Panc1 (cell line): ENCODE measurements around the gene COL13A1. TPM values are rescaled to one million over a fixed set of nuclear protein-coding genes. Genes with fewer than 3 reads are reported as not detected.

Experiments used
- ATAC-seq: fragments of 200-7000 bp; cut with Tn5 transposase; 2 replicates; pipeline ENCODE4 v1.9.1; 2020; ENCODE audit warnings: mild to moderate bottlenecking, moderate library complexity
- BruUV-seq: library from RNA; stranded (reverse); fragments of 400-500 nt; replicated peaks from 2 replicates; lab custom pipeline; 2021; lab: Mats Ljungman, UMichigan
- CTCF ChIA-PET: fragments of 300-600 bp; sonication (Branson Sonifier 250); formaldehyde crosslinking; loops from one replicate; lab custom pipeline; 2022; ENCODE audit warnings: antibody characterized with exemption; lab: Charles Lee
- POLR2A ChIA-PET: fragments of 300-600 bp; sonication (Branson Sonifier 250); formaldehyde crosslinking; loops from one replicate; lab custom pipeline; 2022; ENCODE audit warnings: antibody characterized with exemption; lab: Charles Lee
- DNase-seq: peaks from one replicate; pipeline ENCODE4 v3.0.0-alpha.2; 2010; ENCODE audit warnings: low read depth, low spot score
- H3K27ac ChIP-seq: 2 replicates; pipeline ENCODE4 v1.5.1; 2011; ENCODE audit warnings: mild to moderate bottlenecking, low read length, inconsistent platforms
- H3K27me3 ChIP-seq: fragments of 200-500 bp; sonication (Bioruptor generic); 2 replicates; pipeline ENCODE4 v1.6.0; 2014; ENCODE audit warnings: low read length, inconsistent platforms; ENCODE audit not compliant: control insufficient read depth, insufficient read depth
- H3K36me3 ChIP-seq: fragments of 200-500 bp; sonication (Bioruptor generic); 2 replicates; pipeline ENCODE4 v1.5.1; 2014; ENCODE audit warnings: inconsistent platforms, mild to moderate bottlenecking, low read length, moderate library complexity; ENCODE audit not compliant: control insufficient read depth, insufficient read depth
- H3K4me1 ChIP-seq: 2 replicates; pipeline ENCODE4 v1.5.1; 2011; ENCODE audit warnings: inconsistent platforms, mild to moderate bottlenecking, low read length, moderate library complexity; ENCODE audit not compliant: control insufficient read depth, insufficient read depth
- H3K4me3 ChIP-seq, 2 experiments: 2 replicates each; pipeline ENCODE4 v1.5.1; 2011 to 2012; ENCODE audit warnings: low read depth in 2 of 2, low read length in 2 of 2, mild to moderate bottlenecking in 2 of 2, inconsistent platforms in 1 of 2, moderate library complexity in 1 of 2
- H3K9me3 ChIP-seq: fragments of 200-500 bp; sonication (Bioruptor generic); 2 replicates; pipeline ENCODE4 v1.5.1; 2014; ENCODE audit warnings: low read depth, mild to moderate bottlenecking, inconsistent platforms, low read length, moderate library complexity; ENCODE audit not compliant: control insufficient read depth, insufficient read depth
- POLR2AphosphoS5 ChIP-seq: IDR thresholded peaks from 2 replicates; pipeline ENCODE4 v1.6.1; 2012; ENCODE audit warnings: mild to moderate bottlenecking, low read depth, low read length, moderate library complexity
- SIN3A ChIP-seq: IDR thresholded peaks from 2 replicates; pipeline ENCODE4 v1.6.1; 2012; ENCODE audit warnings: low read depth, mild to moderate bottlenecking, low read length, moderate library complexity, borderline replicate concordance; ENCODE audit not compliant: insufficient read depth
- TCF7L2 ChIP-seq: IDR thresholded peaks from 2 replicates; pipeline ENCODE4 v1.6.1; 2011; ENCODE audit warnings: mild to moderate bottlenecking, low read depth, low read length, inconsistent platforms
- in situ Hi-C: cut with HindIII; loops from 2 replicates; pipeline ENCODE4 v1.10.0; 2016; ENCODE audit warnings: low sequenced_read_pairs, low pct_unique_long_range_greater_than_20kb
- intact Hi-C: fragments of 100-400 bp; cut with micrococcal nuclease; formaldehyde crosslinking; loops from one replicate; pipeline ENCODE4 v1.10.0; 2022; ENCODE audit not compliant: unreplicated experiment
- total RNA-seq: library from RNA; stranded (reverse); gene quantifications from one replicate; pipeline ENCODE4 v1.2.1, GENCODE V29; 2021; ENCODE audit not compliant: unreplicated experiment
- TF ChIP-seq, protein P1 (sequence below): fragments of 450-650 bp; IDR thresholded peaks from 2 replicates; pipeline ENCODE4 v1.5.1; 2017; ENCODE audit warnings: mild to moderate bottlenecking
- TF ChIP-seq, protein P2 (sequence below), 2 experiments: IDR thresholded peaks; 2 replicates each; pipeline ENCODE4 v1.6.1; 2011 to 2012; ENCODE audit warnings: low read depth in 2 of 2, control low read depth in 1 of 2, low read length in 1 of 2, mild to moderate bottlenecking in 1 of 2, moderate library complexity in 1 of 2; ENCODE audit not compliant: insufficient read depth in 1 of 2

Gene COL13A1
- total RNA-seq, 1 experiment from 2014 or later: 1.0 TPM

DNA sequence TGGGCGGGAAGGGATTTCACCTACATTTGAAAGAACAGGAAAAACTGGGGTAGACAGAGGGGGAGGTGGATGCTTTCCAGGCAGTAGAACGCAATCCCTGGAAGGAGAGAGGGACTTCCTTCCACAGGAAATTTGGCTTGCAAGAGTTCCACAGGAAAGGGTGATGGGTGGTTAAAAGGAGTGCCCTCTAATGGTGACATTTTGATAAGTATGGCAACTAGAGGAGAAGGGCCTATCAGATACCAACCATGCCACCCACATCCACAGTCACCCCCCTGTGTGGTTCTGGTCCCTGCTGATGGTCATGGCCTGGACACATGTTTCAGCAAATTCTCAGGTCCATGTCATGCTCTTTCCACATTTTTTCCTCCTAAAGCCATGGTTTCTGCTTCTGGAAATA is 27.1 kb upstream of the COL13A1 start:
- in situ Hi-C loops (no loop called here), intact Hi-C loops (no loop called here)
- TF ChIP-seq, protein P1, sequence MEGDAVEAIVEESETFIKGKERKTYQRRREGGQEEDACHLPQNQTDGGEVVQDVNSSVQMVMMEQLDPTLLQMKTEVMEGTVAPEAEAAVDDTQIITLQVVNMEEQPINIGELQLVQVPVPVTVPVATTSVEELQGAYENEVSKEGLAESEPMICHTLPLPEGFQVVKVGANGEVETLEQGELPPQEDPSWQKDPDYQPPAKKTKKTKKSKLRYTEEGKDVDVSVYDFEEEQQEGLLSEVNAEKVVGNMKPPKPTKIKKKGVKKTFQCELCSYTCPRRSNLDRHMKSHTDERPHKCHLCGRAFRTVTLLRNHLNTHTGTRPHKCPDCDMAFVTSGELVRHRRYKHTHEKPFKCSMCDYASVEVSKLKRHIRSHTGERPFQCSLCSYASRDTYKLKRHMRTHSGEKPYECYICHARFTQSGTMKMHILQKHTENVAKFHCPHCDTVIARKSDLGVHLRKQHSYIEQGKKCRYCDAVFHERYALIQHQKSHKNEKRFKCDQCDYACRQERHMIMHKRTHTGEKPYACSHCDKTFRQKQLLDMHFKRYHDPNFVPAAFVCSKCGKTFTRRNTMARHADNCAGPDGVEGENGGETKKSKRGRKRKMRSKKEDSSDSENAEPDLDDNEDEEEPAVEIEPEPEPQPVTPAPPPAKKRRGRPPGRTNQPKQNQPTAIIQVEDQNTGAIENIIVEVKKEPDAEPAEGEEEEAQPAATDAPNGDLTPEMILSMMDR: no peak
- TF ChIP-seq SIN3A: no peak
- TF ChIP-seq TCF7L2: no peak
- TF ChIP-seq, protein P2, sequence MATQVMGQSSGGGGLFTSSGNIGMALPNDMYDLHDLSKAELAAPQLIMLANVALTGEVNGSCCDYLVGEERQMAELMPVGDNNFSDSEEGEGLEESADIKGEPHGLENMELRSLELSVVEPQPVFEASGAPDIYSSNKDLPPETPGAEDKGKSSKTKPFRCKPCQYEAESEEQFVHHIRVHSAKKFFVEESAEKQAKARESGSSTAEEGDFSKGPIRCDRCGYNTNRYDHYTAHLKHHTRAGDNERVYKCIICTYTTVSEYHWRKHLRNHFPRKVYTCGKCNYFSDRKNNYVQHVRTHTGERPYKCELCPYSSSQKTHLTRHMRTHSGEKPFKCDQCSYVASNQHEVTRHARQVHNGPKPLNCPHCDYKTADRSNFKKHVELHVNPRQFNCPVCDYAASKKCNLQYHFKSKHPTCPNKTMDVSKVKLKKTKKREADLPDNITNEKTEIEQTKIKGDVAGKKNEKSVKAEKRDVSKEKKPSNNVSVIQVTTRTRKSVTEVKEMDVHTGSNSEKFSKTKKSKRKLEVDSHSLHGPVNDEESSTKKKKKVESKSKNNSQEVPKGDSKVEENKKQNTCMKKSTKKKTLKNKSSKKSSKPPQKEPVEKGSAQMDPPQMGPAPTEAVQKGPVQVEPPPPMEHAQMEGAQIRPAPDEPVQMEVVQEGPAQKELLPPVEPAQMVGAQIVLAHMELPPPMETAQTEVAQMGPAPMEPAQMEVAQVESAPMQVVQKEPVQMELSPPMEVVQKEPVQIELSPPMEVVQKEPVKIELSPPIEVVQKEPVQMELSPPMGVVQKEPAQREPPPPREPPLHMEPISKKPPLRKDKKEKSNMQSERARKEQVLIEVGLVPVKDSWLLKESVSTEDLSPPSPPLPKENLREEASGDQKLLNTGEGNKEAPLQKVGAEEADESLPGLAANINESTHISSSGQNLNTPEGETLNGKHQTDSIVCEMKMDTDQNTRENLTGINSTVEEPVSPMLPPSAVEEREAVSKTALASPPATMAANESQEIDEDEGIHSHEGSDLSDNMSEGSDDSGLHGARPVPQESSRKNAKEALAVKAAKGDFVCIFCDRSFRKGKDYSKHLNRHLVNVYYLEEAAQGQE (IDR thresholded peaks at IDR 0.05; ENCODE audit: insufficient read depth in 1 of 2, low read depth in 2 of 2, low read length in 1 of 2): no peak
- no peak for DNase-seq
- CTCF ChIA-PET: no interaction called here
- Histone ChIP-seq H3K4me3 (no peak overlapping the region), H3K4me1 (peaks cover 8% of the 10 kb centered on the region), H3K27me3 (no peaks in the 10 kb centered on the region), H3K27ac (no peak overlapping the region), H3K36me3 (no peaks in the 10 kb centered on the region), H3K9me3 (no peaks in the 10 kb centered on the region)
- ATAC-seq: no peak
- POLR2A ChIA-PET: no interaction called here
- no TSS peak for BruUV-seq

- POLR2A ChIA-PET: no interaction called here
- H3K4me1 ChIP-seq: no peaks in the 10 kb centered on the region
- H3K9me3 ChIP-seq: no peaks in the 10 kb centered on the region
- ATAC-seq: no peak
- no peak for DNase-seq
- H3K27ac ChIP-seq: no peak overlapping the region
- no peaks in the 10 kb centered on the region for H3K36me3 ChIP-seq
- TF ChIP-seq, protein P2 (IDR thresholded peaks at IDR 0.05; ENCODE audit: insufficient read depth in 1 of 2, low read depth in 2 of 2, low read length in 1 of 2): no peak
- TF ChIP-seq POLR2AphosphoS5 (no peak), SIN3A (no peak), TCF7L2 (no peak)
- TF ChIP-seq, protein P1: no peak
- CTCF ChIA-PET: no interaction called here
- in situ Hi-C loops (no loop called here), intact Hi-C loops (no loop called here)
- BruUV-seq: no TSS peak
- H3K27me3 ChIP-seq: peaks cover 14% of the 10 kb centered on the region
- no peak overlapping the region for H3K4me3 ChIP-seq
These were observed 21.6 kb upstream of the COL13A1 start for GRCh38 chr10:69780077-69780476.
